ENCODE measurements around the gene BTNL3. TPM values are rescaled to one million over a fixed set of nuclear protein-coding genes. Genes with fewer than 3 reads are reported as not detected.

BTNL3 gene
- total and polyA plus RNA-seq, 2 donors (not counting 3 experiments of a cell fraction or from before 2014, with no cell fraction given) = not detected

GRCh38 chr5:180970875-180971274, 17.8 kb upstream of the BTNL3 start:
- Histone ChIP-seq H3K79me2 (ENCODE audit: control insufficient read depth, insufficient read depth, low read length) (no peaks in the 10 kb centered on the region), H3K4me2 (ENCODE audit: insufficient read depth, low read length) (no peak overlapping the region), H3K27me3 (ENCODE audit: control insufficient read depth in 2 of 2, insufficient read depth in 2 of 2, low read length in 2 of 2) (no peaks in the 10 kb centered on the region), H3K9me1 (replicated peaks; ENCODE audit: control insufficient read depth, extremely low read depth, insufficient read depth, low read length) (no peaks in the 10 kb centered on the region), H3K9me3 (replicated peaks; ENCODE audit: control insufficient read depth, insufficient read depth, low read length) (no peaks in the 10 kb centered on the region), H3K27ac (ENCODE audit: insufficient read depth, low read depth, low read length) (no peak overlapping the region), H3K36me3 (ENCODE audit: control insufficient read depth in 2 of 2, extremely low read depth in 1 of 2, insufficient read depth in 2 of 2, low read length in 2 of 2) (no peaks in the 10 kb centered on the region), H2AFZ (ENCODE audit: low read depth, low read length) (no peak overlapping the region), H3K9ac (replicated peaks; ENCODE audit: extremely low read depth, insufficient read depth, low read length) (no peak overlapping the region), H4K20me1 (replicated peaks; ENCODE audit: control insufficient read depth, extremely low read depth, insufficient read depth, low read length) (no peaks in the 10 kb centered on the region), H3K4me1 (ENCODE audit: control insufficient read depth, extremely low read depth, insufficient read depth, low read length) (no peaks in the 10 kb centered on the region), H3K4me3 (replicated peaks in 1 of 3; ENCODE audit: insufficient read depth in 1 of 3, low read depth in 1 of 3, low read length in 3 of 3) (no peak overlapping the region)
- BruUV-seq (replicated peaks) = no TSS peak
- no peak for FAIRE-seq
- CTCF ChIA-PET = no interaction called here
- intact Hi-C loops (cut with micrococcal nuclease) (no loop called here), dilution Hi-C loops (cut with MboI; ENCODE audit: extremely low pct_ligation_motif_present, low sequenced_read_pairs) (no loop called here)
- DNase-seq (ENCODE audit: low read depth, low spot score) = no peak
- POLR2A ChIA-PET = no interaction called here
- TF ChIP-seq GATA2 (IDR thresholded peaks at IDR 0.05; ENCODE audit: insufficient read depth, insufficient read length, low read depth, low read length) (no peak), EZH2 (IDR thresholded peaks at IDR 0.05; ENCODE audit: borderline replicate concordance, low read depth, low read length, severe bottlenecking) (no peak), MYC (IDR thresholded peaks at IDR 0.05; ENCODE audit: low read depth, low read length) (no peak), JUN (IDR thresholded peaks at IDR 0.05; ENCODE audit: borderline replicate concordance, insufficient read depth, insufficient read length, low read depth) (no peak), MAX (IDR thresholded peaks at IDR 0.05; ENCODE audit: insufficient read depth, insufficient read length) (no peak), POLR2AphosphoS5 (IDR thresholded peaks at IDR 0.05; ENCODE audit: insufficient read depth, low read depth, low read length) (no peak), POLR2A (IDR thresholded peaks at IDR 0.05; ENCODE audit: low read depth, low read length) (no peak), CTCF (IDR thresholded peaks at IDR 0.05; ENCODE audit: extremely low read depth in 1 of 2, insufficient read depth in 1 of 2, low read depth in 1 of 2, low read length in 2 of 2) (no peak), FOS (IDR thresholded peaks at IDR 0.05; ENCODE audit: borderline replicate concordance, insufficient read depth, low read length) (no peak)
